PFSK-1 (cell line): ENCODE measurements around the gene TBXAS1.

Source experiments
- FOXP2 ChIP-seq: optimal IDR thresholded peaks from 2 replicates; pipeline ENCODE3; 2011; ENCODE audit warnings: borderline replicate concordance, control low read depth, inconsistent platforms; ENCODE audit not compliant: insufficient read depth; ENCODE audit errors: extremely low read length, extremely low read depth
- POLR2AphosphoS5 ChIP-seq: IDR thresholded peaks from 2 replicates; pipeline ENCODE4 v1.6.1; 2012; ENCODE audit warnings: low read depth, mild to moderate bottlenecking, control low read depth, low read length, moderate library complexity
- REST ChIP-seq, 2 experiments: IDR thresholded peaks; 2 replicates each; pipeline versions ENCODE4 v1.6.1 to v1.8.0; 2011 to 2012; ENCODE audit warnings: low read depth in 2 of 2, low read length in 2 of 2, control low read depth in 1 of 2, inconsistent platforms in 1 of 2, mild to moderate bottlenecking in 1 of 2, moderate library complexity in 1 of 2; ENCODE audit not compliant: insufficient read depth in 1 of 2
- SIN3A ChIP-seq: IDR thresholded peaks from 2 replicates; pipeline ENCODE4 v1.6.1; 2012; ENCODE audit warnings: mild to moderate bottlenecking, low read length, moderate library complexity, borderline replicate concordance; ENCODE audit not compliant: insufficient read depth
- TAF1 ChIP-seq: IDR thresholded peaks from 2 replicates; pipeline ENCODE4 v1.6.1; 2012; ENCODE audit warnings: low read length, control low read depth, borderline replicate concordance; ENCODE audit not compliant: insufficient read depth

TBXAS1 gene

GRCh38 chr7:139871820-139872219, 42.8 kb downstream of the TBXAS1 start:
- TF ChIP-seq REST (IDR thresholded peaks at IDR 0.05; ENCODE audit: insufficient read depth in 1 of 2, low read depth in 2 of 2, low read length in 2 of 2) (no peak), FOXP2 (no peak), POLR2AphosphoS5 (no peak), TAF1 (no peak), SIN3A (no peak)

GRCh38 chr7:139873593-139874301, 44.7 kb downstream of the TBXAS1 start:
- TF ChIP-seq REST (IDR thresholded peaks at IDR 0.05; ENCODE audit: insufficient read depth in 1 of 2, low read depth in 2 of 2, low read length in 2 of 2) (no peak), TAF1 (no peak), FOXP2 (no peak), POLR2AphosphoS5 (no peak), SIN3A (no peak)

- TF ChIP-seq REST (IDR thresholded peaks at IDR 0.05; ENCODE audit: insufficient read depth in 1 of 2, low read depth in 2 of 2, low read length in 2 of 2) (no peak), TAF1 (no peak), FOXP2 (no peak), SIN3A (no peak), POLR2AphosphoS5 (no peak)
Measured at GRCh38 chr7:139874302-139874629, 45.2 kb downstream of the TBXAS1 start.

- TF ChIP-seq FOXP2 (no peak), TAF1 (no peak), REST (IDR thresholded peaks at IDR 0.05; ENCODE audit: insufficient read depth in 1 of 2, low read depth in 2 of 2, low read length in 2 of 2) (no peak), POLR2AphosphoS5 (no peak), SIN3A (no peak)
Measured at GRCh38 chr7:139875821-139876241, 46.8 kb downstream of the TBXAS1 start.
